Lower leg skin (tissue), 3 donors: Measurements from ENCODE around the gene KCNK3.

ENCODE experiments used
- POLR2A ChIP-seq, 2 donors: fragments of 450-650 bp; IDR thresholded peaks; one replicate each; pipeline ENCODE4 v1.6.1; 2016 to 2017; ENCODE audit warnings: antibody characterized with exemption in 2 of 2, mild to moderate bottlenecking in 1 of 2, moderate library complexity in 1 of 2
- TF ChIP-seq, protein P1 (sequence below), 3 donors: fragments of 450-650 bp; IDR thresholded peaks; one replicate each; pipeline ENCODE4 v1.5.1; 2016; ENCODE audit warnings: antibody characterized with exemption in 3 of 3, mild to moderate bottlenecking in 3 of 3, moderate library complexity in 2 of 3

- TF ChIP-seq, protein P1, sequence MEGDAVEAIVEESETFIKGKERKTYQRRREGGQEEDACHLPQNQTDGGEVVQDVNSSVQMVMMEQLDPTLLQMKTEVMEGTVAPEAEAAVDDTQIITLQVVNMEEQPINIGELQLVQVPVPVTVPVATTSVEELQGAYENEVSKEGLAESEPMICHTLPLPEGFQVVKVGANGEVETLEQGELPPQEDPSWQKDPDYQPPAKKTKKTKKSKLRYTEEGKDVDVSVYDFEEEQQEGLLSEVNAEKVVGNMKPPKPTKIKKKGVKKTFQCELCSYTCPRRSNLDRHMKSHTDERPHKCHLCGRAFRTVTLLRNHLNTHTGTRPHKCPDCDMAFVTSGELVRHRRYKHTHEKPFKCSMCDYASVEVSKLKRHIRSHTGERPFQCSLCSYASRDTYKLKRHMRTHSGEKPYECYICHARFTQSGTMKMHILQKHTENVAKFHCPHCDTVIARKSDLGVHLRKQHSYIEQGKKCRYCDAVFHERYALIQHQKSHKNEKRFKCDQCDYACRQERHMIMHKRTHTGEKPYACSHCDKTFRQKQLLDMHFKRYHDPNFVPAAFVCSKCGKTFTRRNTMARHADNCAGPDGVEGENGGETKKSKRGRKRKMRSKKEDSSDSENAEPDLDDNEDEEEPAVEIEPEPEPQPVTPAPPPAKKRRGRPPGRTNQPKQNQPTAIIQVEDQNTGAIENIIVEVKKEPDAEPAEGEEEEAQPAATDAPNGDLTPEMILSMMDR (IDR thresholded peaks at IDR 0.05) = no peak
- no peak for TF ChIP-seq POLR2A (IDR thresholded peaks at IDR 0.05)
Observed at GRCh38 chr2:26778098-26778497, 85.6 kb downstream of the KCNK3 start.
